Hepatocyte (in vitro differentiated cells): ENCODE data around the gene BCL11A. TPM values are rescaled to one million over a fixed set of nuclear protein-coding genes. Genes with fewer than 3 reads are reported as not detected.
A peak's percentile ranks its signal among the peaks of the same experiment; 100 is the strongest.

Experiments used
- DNase-seq: peaks from one replicate; pipeline ENCODE4 v3.0.0-alpha.2; 2016; ENCODE audit warnings: low spot score
- H2AFZ ChIP-seq: fragments of 200-600 bp; sonication (generic); 2 replicates; pipeline ENCODE4 v1.6.0; 2016; ENCODE audit warnings: antibody characterized with exemption, mild to moderate bottlenecking
- H3K27ac ChIP-seq: fragments of 200-600 bp; sonication (generic); 2 replicates; pipeline ENCODE4 v1.5.1; 2016; ENCODE audit warnings: mild to moderate bottlenecking
- H3K27me3 ChIP-seq: fragments of 200-600 bp; sonication (generic); 2 replicates; pipeline ENCODE4 v1.6.1; 2016
- H3K36me3 ChIP-seq: fragments of 200-600 bp; sonication (generic); replicated peaks from 2 replicates; pipeline ENCODE4 v1.5.1; 2016; ENCODE audit warnings: low read depth; ENCODE audit not compliant: insufficient read depth
- H3K4me1 ChIP-seq: fragments of 200-600 bp; sonication (generic); 2 replicates; pipeline ENCODE4 v1.5.1; 2016; ENCODE audit warnings: mild to moderate bottlenecking, moderate library complexity; ENCODE audit not compliant: insufficient read depth
- H3K4me2 ChIP-seq: fragments of 200-600 bp; sonication (generic); 2 replicates; pipeline ENCODE4 v1.6.0; 2016
- H3K4me3 ChIP-seq: fragments of 200-600 bp; sonication (generic); 2 replicates; pipeline ENCODE4 v1.5.1; 2016; ENCODE audit warnings: mild to moderate bottlenecking
- H3K79me2 ChIP-seq: fragments of 200-600 bp; sonication (generic); 2 replicates; pipeline ENCODE4 v1.6.0; 2017; ENCODE audit warnings: mild to moderate bottlenecking
- H3K9me2 ChIP-seq: fragments of 200-600 bp; sonication (generic); replicated peaks from 2 replicates; pipeline ENCODE4 v1.6.0; 2017; ENCODE audit warnings: mild to moderate bottlenecking; ENCODE audit not compliant: insufficient read depth
- H3K9me3 ChIP-seq: fragments of 200-600 bp; sonication (generic); 2 replicates; pipeline ENCODE4 v1.5.1; 2016; ENCODE audit warnings: low read depth, mild to moderate bottlenecking
- H4K20me1 ChIP-seq: fragments of 200-600 bp; sonication (generic); 2 replicates; pipeline ENCODE4 v1.6.0; 2016; ENCODE audit warnings: mild to moderate bottlenecking; ENCODE audit not compliant: insufficient read depth, poor library complexity, severe bottlenecking
- EZH2 ChIP-seq: fragments of 200-600 bp; sonication (generic); IDR thresholded peaks from 2 replicates; pipeline ENCODE4 v1.6.1; 2016; ENCODE audit warnings: antibody characterized with exemption, mild to moderate bottlenecking, borderline replicate concordance
- EZH2phosphoT487 ChIP-seq: fragments of 200-600 bp; sonication (generic); IDR thresholded peaks from one replicate; pipeline ENCODE4 v1.6.1; 2018; ENCODE audit warnings: antibody characterized with exemption, mild to moderate bottlenecking, low read depth, moderate library complexity; ENCODE audit not compliant: unreplicated experiment, severe bottlenecking
- WGBS: methylation state at CpG from one replicate; pipeline ENCODE4 v1.1.6; 2016; ENCODE audit warnings: low lambda C conversion rate; ENCODE audit errors: missing lambda C conversion rate; 5-methylcytosine and 5-hydroxymethylcytosine counted together
- polyA plus RNA-seq: library from polyadenylated mRNA; unstranded; fragments of >200 nt; fragmentation: Nextera tagmentation; extraction: Ambion mirVana; gene quantifications from 2 replicates; pipeline ENCODE4 v1.2.1, GENCODE V29; 2016
- total RNA-seq: library from RNA; depleted of rRNA; stranded (reverse); fragments of >200 nt; gene quantifications from 2 replicates; pipeline ENCODE4 v1.2.3, GENCODE V29; 2014
- TF ChIP-seq, protein P1 (sequence below): fragments of 200-600 bp; sonication (generic); IDR thresholded peaks from 2 replicates; pipeline ENCODE4 v1.5.1; 2016; ENCODE audit warnings: antibody characterized with exemption, mild to moderate bottlenecking; ENCODE audit not compliant: poor library complexity

BCL11A gene
- total and polyA plus RNA-seq, 2 experiments from 2014 or later, result 14.4 to 22.6 TPM

DNA sequence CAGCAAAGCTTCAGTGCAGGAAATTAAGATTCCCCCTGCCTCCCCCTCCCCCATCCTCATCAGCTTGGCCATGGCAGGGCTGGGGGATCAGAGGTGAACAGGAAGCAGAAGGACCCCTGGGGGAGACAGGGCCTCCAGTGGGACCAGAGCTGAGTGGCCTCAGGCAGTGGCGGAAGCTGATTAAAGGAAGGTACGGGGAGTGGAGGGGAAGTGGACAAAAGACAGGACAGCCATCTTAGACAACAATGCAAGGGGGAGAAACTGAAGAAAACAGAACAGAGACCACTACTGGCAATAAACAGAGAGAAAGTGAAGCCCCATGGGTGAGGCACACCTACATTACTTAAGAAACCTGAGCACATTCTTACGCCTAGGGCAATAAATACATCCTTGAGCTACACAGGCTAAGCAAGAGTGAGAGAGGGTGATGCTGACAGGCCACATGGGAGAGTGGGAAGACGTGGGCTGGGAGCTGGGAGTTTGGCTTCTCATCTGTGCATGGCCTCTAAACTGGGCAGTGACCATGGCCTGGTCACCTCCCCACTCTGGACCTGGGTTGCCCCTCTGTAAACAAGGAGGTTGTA, 59.6 kb downstream of the BCL11A start:
- peaks cover 95% of the 10 kb centered on the region for H3K79me2 ChIP-seq
- peaks cover 29% of the 10 kb centered on the region for H3K4me1 ChIP-seq
- no peaks in the 10 kb centered on the region for H3K9me3 ChIP-seq
- peak overlapping the region; percentile 15 for H3K27ac ChIP-seq
- H3K36me3 ChIP-seq, result no peaks in the 10 kb centered on the region
- H4K20me1 ChIP-seq, result no peaks in the 10 kb centered on the region
- no peak overlapping the region for H3K4me3 ChIP-seq
- H3K4me2 ChIP-seq, result no peak overlapping the region
- no peaks in the 10 kb centered on the region for H3K27me3 ChIP-seq
- TF ChIP-seq, protein P1, sequence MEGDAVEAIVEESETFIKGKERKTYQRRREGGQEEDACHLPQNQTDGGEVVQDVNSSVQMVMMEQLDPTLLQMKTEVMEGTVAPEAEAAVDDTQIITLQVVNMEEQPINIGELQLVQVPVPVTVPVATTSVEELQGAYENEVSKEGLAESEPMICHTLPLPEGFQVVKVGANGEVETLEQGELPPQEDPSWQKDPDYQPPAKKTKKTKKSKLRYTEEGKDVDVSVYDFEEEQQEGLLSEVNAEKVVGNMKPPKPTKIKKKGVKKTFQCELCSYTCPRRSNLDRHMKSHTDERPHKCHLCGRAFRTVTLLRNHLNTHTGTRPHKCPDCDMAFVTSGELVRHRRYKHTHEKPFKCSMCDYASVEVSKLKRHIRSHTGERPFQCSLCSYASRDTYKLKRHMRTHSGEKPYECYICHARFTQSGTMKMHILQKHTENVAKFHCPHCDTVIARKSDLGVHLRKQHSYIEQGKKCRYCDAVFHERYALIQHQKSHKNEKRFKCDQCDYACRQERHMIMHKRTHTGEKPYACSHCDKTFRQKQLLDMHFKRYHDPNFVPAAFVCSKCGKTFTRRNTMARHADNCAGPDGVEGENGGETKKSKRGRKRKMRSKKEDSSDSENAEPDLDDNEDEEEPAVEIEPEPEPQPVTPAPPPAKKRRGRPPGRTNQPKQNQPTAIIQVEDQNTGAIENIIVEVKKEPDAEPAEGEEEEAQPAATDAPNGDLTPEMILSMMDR, result no peak
- TF ChIP-seq EZH2 (no peak), EZH2phosphoT487 (no peak)
- H3K9me2 ChIP-seq, result no peaks in the 10 kb centered on the region
- DNase-seq, result no peak
- no peak overlapping the region for H2AFZ ChIP-seq
- 84% methylated on average over 4 of the region's 4 CpGs for WGBS

DNA sequence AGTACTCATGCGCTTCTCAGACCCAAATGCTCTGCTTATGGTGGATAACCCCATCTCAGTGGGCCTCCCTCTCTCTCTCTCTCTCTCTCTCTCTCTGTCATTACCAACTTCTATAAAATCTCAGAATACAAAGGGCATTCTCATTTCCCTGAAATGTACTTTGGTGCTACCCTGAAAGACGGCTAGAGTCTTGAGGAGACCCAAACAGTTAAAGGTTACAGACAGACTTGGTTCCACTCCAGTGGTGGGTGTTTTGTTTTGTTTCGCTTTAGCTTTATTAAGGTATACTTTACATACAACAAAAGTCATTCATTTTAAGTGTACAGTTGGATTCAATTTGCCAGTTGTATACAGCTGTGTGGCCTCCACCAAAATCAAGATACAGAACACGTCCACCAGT, 60.9 kb downstream of the BCL11A start:
- DNase-seq, result no peak
- Histone ChIP-seq H3K79me2 (peaks cover 96% of the 10 kb centered on the region), H4K20me1 (no peaks in the 10 kb centered on the region), H3K9me3 (no peaks in the 10 kb centered on the region), H3K27me3 (no peaks in the 10 kb centered on the region), H3K4me2 (no peak overlapping the region), H3K9me2 (no peaks in the 10 kb centered on the region), H2AFZ (no peak overlapping the region), H3K27ac (no peak overlapping the region), H3K4me1 (peaks cover 29% of the 10 kb centered on the region), H3K36me3 (no peaks in the 10 kb centered on the region), H3K4me3 (no peak overlapping the region)
- WGBS, result 87% methylated on average over 4 of the region's 4 CpGs
- TF ChIP-seq EZH2phosphoT487 (no peak), EZH2 (no peak)
- TF ChIP-seq, protein P1, result no peak

DNA sequence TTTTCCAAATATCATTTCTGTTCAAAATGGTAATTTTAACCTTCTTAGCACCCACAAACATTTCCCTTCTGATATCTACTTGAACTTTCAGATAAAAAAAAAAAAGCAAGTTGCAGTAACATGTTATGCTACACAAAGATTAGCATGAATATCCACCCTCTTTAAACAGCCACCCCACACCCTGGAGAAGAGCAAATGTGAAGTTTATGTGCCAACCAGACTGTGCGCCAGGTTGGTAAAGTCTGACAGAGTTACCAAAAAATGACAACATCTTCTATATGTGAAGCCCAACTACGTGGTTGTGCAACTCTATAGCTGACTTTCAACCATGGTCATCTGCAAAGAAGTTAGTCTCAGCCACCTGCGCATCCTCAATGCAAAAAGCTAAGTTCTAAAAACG, 62.6 kb downstream of the BCL11A start:
- Histone ChIP-seq H3K4me1 (peaks cover 23% of the 10 kb centered on the region), H3K27ac (no peak overlapping the region), H3K9me3 (no peaks in the 10 kb centered on the region), H3K36me3 (no peaks in the 10 kb centered on the region), H3K4me2 (no peak overlapping the region), H3K9me2 (no peaks in the 10 kb centered on the region), H3K4me3 (no peak overlapping the region), H2AFZ (no peak overlapping the region), H4K20me1 (no peaks in the 10 kb centered on the region), H3K79me2 (peaks cover 96% of the 10 kb centered on the region), H3K27me3 (no peaks in the 10 kb centered on the region)
- DNase-seq, result no peak
- 69% methylated on average over 4 of the region's 4 CpGs for WGBS
- TF ChIP-seq, protein P1, result no peak
- no peak for TF ChIP-seq EZH2phosphoT487
- TF ChIP-seq EZH2, result no peak
